Uterus (tissue), 4 donors: ENCODE data around the gene FGG. TPM values are rescaled to one million over a fixed set of nuclear protein-coding genes. Genes with fewer than 3 reads are reported as not detected.

Experiments
- DNase-seq, 2 donors: peaks; one replicate each; pipeline ENCODE4 v3.0.0-alpha.2; 2019 to 2020
- H3K27ac ChIP-seq, 2 donors: fragments of 200-600 bp; sonication (generic); 1 replicate in 1 of 2; 2 replicates in 1 of 2; pipeline ENCODE4 v1.5.1; 2016 to 2018
- H3K27me3 ChIP-seq, 2 donors: fragments of 200-600 bp; sonication (generic); one replicate each; pipeline ENCODE4 v1.5.1; 2018 to 2019; ENCODE audit warnings: control low read depth in 1 of 2
- H3K36me3 ChIP-seq, 2 donors: fragments of 200-600 bp; sonication (generic); one replicate each; pipeline ENCODE4 v1.5.1; 2019; ENCODE audit warnings: control low read depth in 1 of 2
- H3K4me1 ChIP-seq, 2 donors: fragments of 200-600 bp; sonication (generic); one replicate each; pipeline ENCODE4 v1.5.1; 2018 to 2019; ENCODE audit warnings: control low read depth in 1 of 2
- H3K4me3 ChIP-seq, 2 donors: fragments of 200-600 bp; sonication (generic); 1 replicate in 1 of 2; 2 replicates in 1 of 2; pipeline ENCODE4 v1.5.1; 2018 to 2019; ENCODE audit warnings: mild to moderate bottlenecking in 1 of 2
- H3K9me3 ChIP-seq, 2 donors: fragments of 200-600 bp; sonication (generic); one replicate each; pipeline ENCODE4 v1.5.1; 2019; ENCODE audit warnings: control low read depth in 1 of 2
- CTCF ChIP-seq, 4 experiments: fragments of 200-600 bp in 2 of 4; fragments of 450-650 bp in 2 of 4; sonication (generic) in 2 of 4; IDR thresholded peaks; one replicate each; pipeline ENCODE4 v1.5.1; 2016 to 2019; ENCODE audit warnings: antibody characterized with exemption in 4 of 4, mild to moderate bottlenecking in 2 of 4, moderate library complexity in 1 of 4
- POLR2A ChIP-seq, 2 donors: fragments of 450-650 bp; IDR thresholded peaks; one replicate each; pipeline ENCODE4 v1.6.1; 2016; ENCODE audit warnings: antibody characterized with exemption in 2 of 2, mild to moderate bottlenecking in 1 of 2, moderate library complexity in 1 of 2
- intact Hi-C: fragments of 100-400 bp; cut with DNase I; formaldehyde crosslinking; loops from one replicate; pipeline ENCODE4 v1.15.1; 2023; ENCODE audit warnings: low total_unique reads
- total RNA-seq, 4 donors: library from RNA; depleted of rRNA in 3 of 4; stranded (reverse); fragments of >200 nt in 3 of 4; gene quantifications; one replicate each; pipeline versions ENCODE4 v1.1.0 to v1.2.4, GENCODE V29; 2014 to 2023
- donor health status: DM: yes; HTN: yes; CAD: no.

The FGG gene
- total RNA-seq, 4 donors from 2014 or later: 0.61 TPM; not detected in 3

GRCh38 chr4:154626793-154627484 is 14.5 kb upstream of the FGG start:
- H3K36me3 ChIP-seq: no peaks in the 10 kb centered on the region
- no peaks in the 10 kb centered on the region for H3K4me1 ChIP-seq
- H3K4me3 ChIP-seq: peak overlapping the region in 1 of 2 donors; percentile 25
- no peaks in the 10 kb centered on the region for H3K27me3 ChIP-seq
- intact Hi-C loops: no loop called here
- TF ChIP-seq CTCF (IDR thresholded peaks at IDR 0.05) (peak in 2 of 4 experiments; percentile 42 to 62), POLR2A (IDR thresholded peaks at IDR 0.05) (no peak)
- peak overlapping the region in 1 of 2 donors; percentile 29 for H3K27ac ChIP-seq
- DNase-seq: peak; percentile 28 to 54
- H3K9me3 ChIP-seq: no peaks in the 10 kb centered on the region

GRCh38 chr4:154625971-154626370 is 13.5 kb upstream of the FGG start:
- intact Hi-C loops: no loop called here
- Histone ChIP-seq H3K27ac (no peak overlapping the region), H3K4me1 (no peaks in the 10 kb centered on the region), H3K36me3 (no peaks in the 10 kb centered on the region), H3K4me3 (no peak overlapping the region), H3K9me3 (no peaks in the 10 kb centered on the region), H3K27me3 (no peaks in the 10 kb centered on the region)
- TF ChIP-seq POLR2A (IDR thresholded peaks at IDR 0.05): no peak
- TF ChIP-seq CTCF (IDR thresholded peaks at IDR 0.05): no peak
- DNase-seq: no peak

GRCh38 chr4:154623995-154624394 is 11.5 kb upstream of the FGG start:
- Histone ChIP-seq H3K27me3 (no peaks in the 10 kb centered on the region), H3K4me1 (no peaks in the 10 kb centered on the region), H3K4me3 (no peak overlapping the region), H3K9me3 (no peaks in the 10 kb centered on the region), H3K36me3 (no peaks in the 10 kb centered on the region), H3K27ac (no peak overlapping the region)
- DNase-seq: no peak
- TF ChIP-seq POLR2A (IDR thresholded peaks at IDR 0.05) (no peak), CTCF (IDR thresholded peaks at IDR 0.05) (no peak)
- intact Hi-C loops: no loop called here

- TF ChIP-seq POLR2A (IDR thresholded peaks at IDR 0.05) (no peak), CTCF (IDR thresholded peaks at IDR 0.05) (no peak)
- H3K4me1 ChIP-seq: no peaks in the 10 kb centered on the region
- intact Hi-C loops: no loop called here
- DNase-seq: no peak
- H3K9me3 ChIP-seq: no peaks in the 10 kb centered on the region
- H3K4me3 ChIP-seq: no peak overlapping the region
- H3K36me3 ChIP-seq: no peaks in the 10 kb centered on the region
- no peak overlapping the region for H3K27ac ChIP-seq
- no peaks in the 10 kb centered on the region for H3K27me3 ChIP-seq
Observed at GRCh38 chr4:154623436-154623835, 11.0 kb upstream of the FGG start.

GRCh38 chr4:154622598-154622997 is 10.1 kb upstream of the FGG start:
- Histone ChIP-seq H3K4me3 (no peak overlapping the region), H3K27me3 (no peaks in the 10 kb centered on the region), H3K27ac (no peak overlapping the region), H3K4me1 (no peaks in the 10 kb centered on the region), H3K36me3 (no peaks in the 10 kb centered on the region), H3K9me3 (no peaks in the 10 kb centered on the region)
- intact Hi-C loops: no loop called here
- DNase-seq: no peak
- TF ChIP-seq CTCF (IDR thresholded peaks at IDR 0.05) (peak in 2 of 4 experiments; percentile 22 to 46), POLR2A (IDR thresholded peaks at IDR 0.05) (no peak)
